Glomerular visceral epithelial cell (primary cell): ENCODE measurements around the gene PPT1.
"Not testable (repeated sequence)": the region's sequence is repeated elsewhere in the genome, so short reads cannot be mapped to it uniquely, and the experiment has no call there.

Source experiments
- DNase-seq: peaks from one replicate; pipeline ENCODE4 v3.0.0-alpha.2; 2016; ENCODE audit errors: extremely low spot score

The PPT1 gene

GRCh38 chr1:40057310-40058030 is 39.6 kb downstream of the PPT1 start:
- no peak for DNase-seq

DNA sequence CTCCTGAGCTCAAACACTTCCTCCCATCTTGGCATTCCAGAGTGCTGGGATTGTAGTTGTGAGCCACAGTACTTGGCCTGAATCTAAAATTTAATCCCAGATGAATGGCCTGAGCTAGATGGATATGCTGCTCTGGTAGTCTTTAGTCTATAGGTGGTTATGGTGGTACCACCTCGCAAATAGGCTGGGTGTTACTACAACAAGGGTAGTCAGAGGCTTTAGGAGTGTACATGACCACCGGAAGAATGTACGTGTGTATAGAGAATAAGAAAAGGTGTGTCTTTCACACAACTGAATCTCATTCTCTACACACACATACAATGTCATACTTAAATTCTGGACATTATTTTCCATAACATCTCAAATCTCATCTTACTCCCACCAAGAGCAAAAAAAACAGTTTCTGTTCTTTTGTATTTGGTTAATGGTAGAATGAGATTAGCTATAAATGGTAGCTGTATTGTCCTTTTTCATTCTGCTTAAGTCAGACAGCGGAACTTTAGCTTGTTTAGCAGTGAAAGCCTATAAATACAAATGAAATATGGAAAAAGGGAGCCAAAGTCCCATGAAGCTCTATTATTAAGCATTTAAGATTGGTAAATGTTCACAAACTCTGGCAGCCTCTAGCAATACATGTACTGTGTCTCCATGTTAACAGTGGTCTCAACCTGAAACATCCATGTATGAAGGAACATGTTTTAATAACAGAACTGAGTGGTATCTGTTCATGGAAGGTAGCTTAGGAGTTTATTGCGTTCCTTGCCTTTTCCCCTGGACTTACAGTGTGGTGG is 40.3 kb downstream of the PPT1 start:
- no peak for DNase-seq

DNA sequence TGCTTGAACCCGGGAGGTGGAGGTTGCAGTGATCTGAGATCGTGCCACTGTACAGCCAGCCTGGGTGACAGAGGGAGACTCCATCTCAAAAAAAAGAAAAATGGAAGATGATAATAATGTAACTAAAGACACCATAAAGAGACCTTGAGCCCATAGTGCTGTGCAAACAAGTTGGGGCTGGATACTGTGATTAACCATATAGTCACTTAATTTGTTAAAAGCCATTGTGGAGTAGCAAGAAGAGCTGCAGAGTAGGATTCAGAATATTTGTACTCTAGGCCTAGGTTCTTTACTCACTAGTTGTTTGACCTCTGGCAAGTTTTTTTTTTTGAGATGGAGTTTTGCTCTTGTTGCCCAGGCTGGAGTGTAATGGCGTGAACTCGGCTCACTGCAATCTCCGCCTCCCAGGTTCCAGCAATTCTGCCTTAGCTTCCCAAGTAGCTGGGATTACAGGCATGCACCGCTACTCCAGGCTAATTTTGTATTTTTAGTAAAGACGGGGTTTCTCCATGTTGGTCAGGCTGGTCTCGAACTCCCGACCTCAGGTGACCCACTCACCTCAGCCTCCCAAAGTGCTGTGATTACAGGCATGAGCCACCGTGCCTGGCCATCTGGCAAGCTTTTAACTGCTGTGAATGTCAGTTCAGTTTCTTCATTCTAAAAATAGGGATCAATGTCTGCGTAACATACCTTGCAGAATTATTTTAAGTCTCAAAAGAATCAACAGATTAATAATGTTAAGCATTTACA is 43.7 kb downstream of the PPT1 start:
- no peak for DNase-seq

GRCh38 chr1:40050863-40051262 is 46.2 kb downstream of the PPT1 start:
- no peak for DNase-seq

DNA sequence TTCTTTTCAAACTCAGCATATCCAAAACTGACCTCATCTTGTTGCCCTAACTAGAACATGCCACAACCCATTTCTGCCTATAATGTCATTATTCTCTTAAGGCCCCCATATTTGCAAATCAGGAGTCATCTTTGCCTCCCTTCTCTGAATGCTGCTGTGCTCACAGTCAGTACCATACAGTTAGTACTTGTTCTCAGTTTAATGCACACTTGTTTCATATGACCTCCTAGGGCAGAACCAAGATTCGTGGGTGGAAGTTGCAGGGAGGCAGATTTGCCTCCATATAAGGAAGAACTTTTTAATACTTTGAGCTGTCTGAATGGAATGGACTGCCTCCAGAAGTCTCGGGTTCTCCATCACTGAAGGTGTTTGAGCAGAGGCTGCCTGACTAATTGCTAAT is 47.3 kb downstream of the PPT1 start:
- DNase-seq, result no peak

DNA sequence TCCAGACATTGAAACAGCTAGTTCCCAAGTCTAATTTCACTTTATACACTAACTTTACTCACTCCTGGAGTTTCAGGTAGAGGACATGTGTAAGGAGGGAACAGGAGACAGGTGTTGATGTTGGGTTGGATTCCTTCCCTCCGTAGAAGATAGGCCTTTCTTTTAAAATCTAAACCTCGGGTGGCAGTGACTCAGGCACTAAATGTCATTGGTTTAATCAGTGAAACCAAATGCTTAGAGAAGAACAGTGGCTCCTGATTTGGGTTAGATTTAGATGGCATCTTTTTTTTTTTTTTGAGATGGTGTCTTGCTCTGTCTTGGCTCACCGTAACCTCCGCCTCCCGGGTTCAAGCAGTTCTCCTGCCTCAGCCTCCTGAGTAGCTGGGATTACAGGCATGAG is 49.3 kb downstream of the PPT1 start:
- DNase-seq, result no peak

DNA sequence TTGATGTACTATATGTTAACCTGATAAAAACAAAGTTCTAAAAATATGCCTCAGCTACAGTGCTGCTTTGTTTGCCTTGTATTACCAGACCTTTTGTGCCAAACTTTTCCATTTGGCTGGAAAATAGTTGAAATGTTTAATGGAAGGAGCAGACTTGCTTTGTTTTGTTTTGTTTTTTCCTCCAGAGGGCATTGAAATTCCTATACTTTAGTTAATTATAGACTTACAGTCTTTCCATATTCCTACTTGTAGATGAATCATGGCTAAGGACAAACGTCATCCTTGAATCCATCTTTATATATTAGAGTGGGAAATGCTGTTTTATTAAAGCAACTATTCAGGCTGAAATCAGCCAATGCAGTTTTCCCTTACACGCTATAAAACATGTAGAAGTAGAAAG is 49.8 kb downstream of the PPT1 start:
- no peak for DNase-seq

- no peak for DNase-seq
Measured at GRCh38 chr1:40045766-40046165, 51.3 kb downstream of the PPT1 start.

- no peak for DNase-seq
Measured at GRCh38 chr1:40045182-40045581, 51.9 kb downstream of the PPT1 start.

GRCh38 chr1:40044110-40044509 is 52.9 kb downstream of the PPT1 start:
- no peak for DNase-seq

- peak; percentile 72 for DNase-seq
Measured at GRCh38 chr1:40042341-40042740, 54.7 kb downstream of the PPT1 start.

- no peak for DNase-seq
Measured at GRCh38 chr1:40041466-40041838, 55.6 kb downstream of the PPT1 start.

GRCh38 chr1:40040511-40041465 is 56.3 kb downstream of the PPT1 start, which contains the start of gene CAP1:
TSS of gene CAP1 (plus strand) at chr1:40040729. CDS start at chr1:40059347, 18,618 bp downstream.
- DNase-seq, result peak; percentile 100

- DNase-seq, result peak; percentile 93
Measured at GRCh38 chr1:40039757-40040510, 57.1 kb downstream of the PPT1 start.

DNA sequence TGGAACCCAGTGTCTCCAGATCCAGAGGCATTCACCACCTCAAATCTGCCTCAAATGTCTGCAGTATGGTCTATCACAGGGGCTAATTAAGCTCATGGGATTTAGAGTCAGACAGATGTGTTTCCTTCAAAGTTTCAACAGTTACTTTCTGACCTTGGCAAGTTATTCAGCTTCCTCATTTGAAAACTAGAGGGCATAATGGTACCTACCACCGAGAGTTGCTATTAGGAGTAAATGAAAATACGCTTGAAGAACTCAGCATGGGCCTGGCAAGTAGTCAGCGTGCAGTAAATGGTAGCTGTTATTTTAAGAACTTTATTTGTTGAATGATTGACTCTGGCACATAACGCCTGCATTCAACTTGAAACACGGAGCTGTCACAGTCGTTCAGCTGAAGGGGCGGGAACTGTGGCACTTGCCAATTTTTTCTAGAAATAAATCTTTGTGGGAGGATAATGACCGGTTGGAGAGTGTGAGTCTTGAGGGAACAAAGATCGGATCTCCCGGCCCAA is 57.8 kb downstream of the PPT1 start:
- DNase-seq, result no peak

GRCh38 chr1:40038697-40039096 is 58.4 kb downstream of the PPT1 start:
- DNase-seq, result no peak

GRCh38 chr1:40037254-40037653 is 59.8 kb downstream of the PPT1 start:
- DNase-seq, result not testable (repeated sequence)

- DNase-seq, result peak; percentile 51
Measured at GRCh38 chr1:40036574-40036973, 60.5 kb downstream of the PPT1 start.

DNA sequence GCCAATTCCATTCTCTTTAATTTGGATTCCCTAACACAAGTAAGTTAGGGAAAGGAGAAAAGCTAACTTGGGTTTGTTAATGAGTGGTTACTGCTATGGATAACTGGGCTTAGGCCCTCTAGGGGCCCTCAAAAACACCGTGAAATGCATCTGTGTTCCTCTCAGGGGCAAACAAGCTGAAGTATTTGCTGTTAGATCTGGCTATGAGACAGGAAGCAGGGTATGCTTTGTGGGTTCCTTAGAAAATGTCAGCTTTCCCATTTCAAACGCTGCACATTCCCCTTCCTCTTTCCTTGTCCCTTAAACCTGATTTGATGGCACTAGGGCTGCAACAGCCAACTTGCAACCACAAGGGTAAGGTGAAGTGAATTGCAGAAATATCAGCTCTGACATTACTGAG is 62.2 kb downstream of the PPT1 start:
- DNase-seq, result no peak

DNA sequence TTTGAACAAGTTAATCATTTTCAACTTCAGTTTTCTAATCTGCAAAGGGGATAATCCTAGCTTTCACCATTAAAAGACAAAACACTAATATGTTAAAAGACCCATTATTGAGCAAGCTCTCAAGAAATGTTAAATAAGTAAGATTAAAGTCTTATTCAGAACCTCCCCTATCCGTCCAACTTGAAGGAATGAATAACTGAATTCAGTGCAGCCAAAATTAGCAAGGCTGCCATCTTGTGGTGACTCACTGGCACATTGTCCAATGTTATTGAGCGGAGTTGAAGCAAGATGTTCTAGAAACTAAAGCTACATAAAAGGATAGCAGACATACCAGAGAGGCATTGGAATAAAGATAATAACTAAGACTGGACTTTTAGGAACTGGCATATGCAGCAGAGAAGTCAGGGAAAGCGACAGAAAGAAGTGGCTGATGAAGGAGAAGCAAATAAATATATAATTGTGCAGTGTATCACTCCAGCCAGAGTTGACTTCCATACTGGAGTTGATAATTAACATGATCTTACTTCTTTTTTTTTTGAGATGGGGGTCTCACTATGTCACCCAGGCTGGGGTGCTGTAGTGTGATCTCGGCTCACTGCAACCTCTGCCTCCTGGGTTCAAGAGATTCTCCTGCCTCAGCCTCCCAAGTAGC is 64.7 kb downstream of the PPT1 start:
- peak; percentile 58 for DNase-seq
